AG09319 (cell line): ENCODE data around the gene ZBTB33.
A peak's percentile ranks its signal among the peaks of the same experiment; 100 is the strongest.

ENCODE experiments used
- DNase-seq: peaks from one replicate; pipeline ENCODE4 v3.0.0-alpha.2; 2010; ENCODE audit warnings: low read depth; ENCODE audit errors: extremely low read depth
- TF ChIP-seq, protein P1 (sequence below): IDR thresholded peaks from 2 replicates; pipeline ENCODE4 v1.5.1; 2011; ENCODE audit warnings: low read depth, mild to moderate bottlenecking, inconsistent platforms, low read length, moderate library complexity

Gene ZBTB33

DNA sequence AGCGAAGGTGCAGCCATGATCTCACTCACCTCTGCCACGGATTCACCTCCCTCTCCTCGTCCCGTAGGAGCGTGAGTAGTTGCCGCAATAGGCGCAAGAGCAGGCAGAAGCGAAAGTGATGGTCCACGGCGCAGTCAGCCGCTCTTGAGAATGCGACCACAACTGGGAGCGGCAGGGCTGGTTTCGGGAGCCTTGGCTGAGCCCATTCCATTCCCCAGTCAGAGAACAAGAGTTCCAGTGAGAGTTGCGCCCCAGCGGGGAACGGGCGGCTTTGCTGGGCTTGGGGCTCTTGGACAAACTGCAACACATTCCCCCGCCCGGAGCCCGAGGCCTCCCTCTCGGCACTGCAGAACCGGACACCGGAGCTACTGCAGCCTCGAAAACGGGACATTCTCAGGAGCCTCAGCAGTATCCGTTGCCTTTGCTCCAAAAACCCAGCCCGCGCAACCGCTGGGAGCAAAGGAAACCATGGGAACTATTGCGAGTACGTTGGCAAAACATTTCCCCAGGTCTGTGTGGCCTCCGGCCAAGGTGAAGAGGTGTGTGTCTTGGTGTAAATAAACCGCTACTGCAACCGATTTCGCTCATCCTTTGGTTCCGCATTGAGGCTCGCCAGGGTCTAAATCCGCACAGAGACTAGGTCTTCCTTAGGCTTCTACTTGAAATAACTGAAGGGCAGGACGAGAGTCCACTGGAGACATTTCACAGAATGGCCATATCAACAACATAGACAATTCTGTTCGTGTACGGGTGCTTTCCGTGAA is 5.7 kb upstream of the ZBTB33 start:
- DNase-seq = peak; percentile 49

DNA sequence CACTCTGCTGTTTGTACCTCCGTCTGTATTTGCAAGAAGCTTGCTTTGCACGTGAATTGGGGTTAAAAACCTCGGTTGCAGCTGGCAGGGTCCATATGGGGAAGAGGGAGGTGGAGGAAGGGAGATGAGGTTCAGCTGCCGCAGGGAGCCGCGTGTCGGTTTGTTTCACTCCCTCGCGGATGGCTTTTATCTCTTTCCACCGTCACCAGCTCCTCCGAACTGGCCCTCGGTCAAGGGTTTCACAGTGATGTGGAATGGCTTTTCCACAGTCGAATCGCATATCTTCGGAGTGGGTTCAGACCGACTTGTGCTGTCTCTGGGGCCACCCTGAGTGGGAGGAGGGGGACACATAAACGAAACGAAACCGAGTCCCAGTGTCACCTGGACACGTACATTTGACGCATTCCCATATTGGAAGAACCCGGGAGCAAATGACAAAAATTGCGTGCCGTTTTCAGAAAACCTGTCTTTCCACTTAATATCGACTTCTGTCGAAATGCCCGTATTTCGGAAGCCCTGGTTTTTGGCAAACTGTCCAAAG is 929 bp downstream of the ZBTB33 start:
- no peak for DNase-seq
- TF ChIP-seq, protein P1, sequence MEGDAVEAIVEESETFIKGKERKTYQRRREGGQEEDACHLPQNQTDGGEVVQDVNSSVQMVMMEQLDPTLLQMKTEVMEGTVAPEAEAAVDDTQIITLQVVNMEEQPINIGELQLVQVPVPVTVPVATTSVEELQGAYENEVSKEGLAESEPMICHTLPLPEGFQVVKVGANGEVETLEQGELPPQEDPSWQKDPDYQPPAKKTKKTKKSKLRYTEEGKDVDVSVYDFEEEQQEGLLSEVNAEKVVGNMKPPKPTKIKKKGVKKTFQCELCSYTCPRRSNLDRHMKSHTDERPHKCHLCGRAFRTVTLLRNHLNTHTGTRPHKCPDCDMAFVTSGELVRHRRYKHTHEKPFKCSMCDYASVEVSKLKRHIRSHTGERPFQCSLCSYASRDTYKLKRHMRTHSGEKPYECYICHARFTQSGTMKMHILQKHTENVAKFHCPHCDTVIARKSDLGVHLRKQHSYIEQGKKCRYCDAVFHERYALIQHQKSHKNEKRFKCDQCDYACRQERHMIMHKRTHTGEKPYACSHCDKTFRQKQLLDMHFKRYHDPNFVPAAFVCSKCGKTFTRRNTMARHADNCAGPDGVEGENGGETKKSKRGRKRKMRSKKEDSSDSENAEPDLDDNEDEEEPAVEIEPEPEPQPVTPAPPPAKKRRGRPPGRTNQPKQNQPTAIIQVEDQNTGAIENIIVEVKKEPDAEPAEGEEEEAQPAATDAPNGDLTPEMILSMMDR = no peak

More for the DNA sequence above, 5.7 kb upstream of the ZBTB33 start:
- TF ChIP-seq, protein P1 = no peak

DNA sequence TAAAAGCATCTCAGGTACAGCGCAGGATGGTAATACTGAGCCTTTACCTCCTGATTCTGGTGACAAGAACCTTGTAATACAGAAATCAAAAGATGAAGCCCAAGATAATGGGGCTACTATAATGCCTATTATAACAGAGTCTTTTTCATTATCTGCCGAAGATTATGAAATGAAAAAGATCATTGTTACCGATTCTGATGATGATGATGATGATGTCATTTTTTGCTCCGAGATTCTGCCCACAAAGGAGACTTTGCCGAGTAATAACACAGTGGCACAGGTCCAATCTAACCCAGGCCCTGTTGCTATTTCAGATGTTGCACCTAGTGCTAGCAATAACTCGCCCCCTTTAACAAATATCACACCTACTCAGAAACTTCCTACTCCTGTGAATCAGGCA is 3.2 kb downstream of the ZBTB33 start:
- no peak for DNase-seq
- TF ChIP-seq, protein P1 = no peak

DNA sequence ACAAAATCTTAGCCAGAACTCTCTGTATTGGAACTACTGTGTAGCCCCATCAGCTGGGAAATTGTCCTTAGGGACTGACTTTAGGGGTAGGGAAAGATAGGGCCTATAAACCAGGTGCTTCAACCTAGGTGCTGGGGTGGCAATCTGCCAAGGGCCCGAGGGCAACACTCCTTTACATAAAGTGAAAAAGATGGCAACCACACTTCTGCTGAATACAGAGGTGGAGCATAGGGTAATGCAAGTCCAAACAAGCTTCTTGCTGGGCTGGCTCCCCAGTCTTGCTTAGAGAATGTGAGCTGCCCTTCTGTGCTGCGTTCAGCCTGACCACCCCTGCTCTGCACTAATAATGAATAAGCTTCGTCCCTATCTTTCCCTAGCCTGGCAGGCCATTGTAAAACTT is 9.8 kb downstream of the ZBTB33 start:
- TF ChIP-seq, protein P1 = no peak
- DNase-seq = no peak

DNA sequence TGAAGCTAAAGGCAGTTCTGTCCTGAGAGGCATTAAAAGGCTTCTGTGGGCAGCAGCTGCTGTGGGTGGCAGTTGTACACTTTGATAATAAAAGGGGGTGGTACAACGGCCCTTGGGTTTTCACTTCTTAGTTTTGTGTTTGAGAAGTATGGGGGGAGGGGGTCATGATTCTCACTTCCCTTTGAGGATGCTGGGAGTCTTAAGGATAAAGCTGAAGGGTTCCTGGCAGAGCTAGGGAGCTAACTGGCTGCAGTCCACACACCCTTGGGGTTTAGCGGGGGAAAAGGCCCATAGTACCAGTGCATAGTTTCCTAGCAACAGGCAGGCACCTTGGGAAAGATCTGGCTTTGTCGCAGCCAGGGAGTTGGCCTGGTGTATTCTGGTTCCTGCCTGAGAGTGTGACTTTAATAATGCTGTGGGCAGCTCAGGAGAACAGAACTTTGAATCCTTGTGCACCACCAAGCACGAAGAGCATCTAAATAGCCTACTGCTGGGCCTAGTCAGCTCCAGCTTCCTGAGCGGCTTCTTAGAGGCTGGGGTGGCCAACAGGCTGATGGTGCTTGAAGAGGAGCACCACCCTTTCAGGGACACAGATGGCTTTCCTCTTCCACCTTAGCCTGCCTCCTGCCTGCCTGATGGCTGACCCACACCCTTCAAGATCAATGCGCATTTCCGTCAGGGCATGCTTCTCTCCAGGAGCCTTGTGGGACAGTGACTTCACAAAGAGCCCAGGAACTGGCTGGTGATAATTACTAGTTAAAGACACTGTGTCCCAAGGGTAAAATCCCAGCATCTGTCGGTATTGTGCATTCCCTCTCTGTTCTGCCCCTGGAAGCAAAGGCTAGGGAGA is 12.5 kb downstream of the ZBTB33 start:
- TF ChIP-seq, protein P1 = no peak
- DNase-seq = no peak

DNA sequence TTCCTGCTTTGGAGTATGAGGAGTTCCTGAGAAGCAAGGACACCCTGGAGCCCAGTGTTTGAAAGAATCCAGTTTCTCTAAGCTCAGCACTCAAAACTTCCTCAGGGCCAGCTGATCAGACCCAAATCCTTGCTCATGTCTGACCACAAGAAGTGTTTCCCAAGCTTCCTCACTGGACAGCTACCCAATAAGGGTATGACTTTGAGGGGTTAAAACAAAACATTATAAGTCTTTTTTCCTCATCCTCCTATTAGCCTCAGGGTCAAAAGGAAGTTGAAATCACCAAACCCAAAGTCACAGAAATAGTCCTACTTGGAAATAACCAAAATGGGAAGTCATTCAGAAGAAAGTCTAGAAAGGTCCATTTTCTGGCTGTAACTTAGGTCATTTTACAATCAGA is 13.7 kb downstream of the ZBTB33 start:
- DNase-seq = no peak
- TF ChIP-seq, protein P1 = no peak
